MM.1S (cell line): ENCODE results near the gene SNRPD3.
"Not testable (repeated sequence)": the region's sequence is repeated elsewhere in the genome, so short reads cannot be mapped to it uniquely, and the experiment has no call there.

Experiments used
- DNase-seq: peaks from one replicate; pipeline ENCODE4 v3.0.0-alpha.2; 2015
- H2AFZ ChIP-seq: fragments of 300-600 bp; sonication (generic); 2 replicates; pipeline ENCODE4 v1.6.0; 2016; ENCODE audit warnings: antibody characterized with exemption, low read length
- H3F3A ChIP-seq: fragments of 300-600 bp; sonication (generic); 2 replicates; pipeline ENCODE4 v1.6.1; 2016; ENCODE audit warnings: mild to moderate bottlenecking, antibody characterized with exemption, low read length, moderate library complexity, mixed read lengths; ENCODE audit not compliant: insufficient read depth
- H3K27ac ChIP-seq: fragments of 300-600 bp; sonication (generic); 2 replicates; pipeline ENCODE4 v1.5.1; 2016; ENCODE audit warnings: mild to moderate bottlenecking, low read length
- H3K27me3 ChIP-seq: fragments of 300-600 bp; sonication (generic); replicated peaks from 2 replicates; pipeline ENCODE4 v1.6.0; 2016; ENCODE audit warnings: low read length; ENCODE audit not compliant: insufficient read depth
- H3K36me3 ChIP-seq: fragments of 300-600 bp; sonication (generic); replicated peaks from 2 replicates; pipeline ENCODE4 v1.6.1; 2016; ENCODE audit warnings: mild to moderate bottlenecking, low read length, mixed read lengths; ENCODE audit not compliant: insufficient read depth
- H3K4me1 ChIP-seq: fragments of 300-600 bp; sonication (generic); 2 replicates; pipeline ENCODE4 v1.6.1; 2016; ENCODE audit warnings: low read length, mixed read lengths
- H3K4me2 ChIP-seq: fragments of 300-600 bp; sonication (generic); 2 replicates; pipeline ENCODE4 v1.6.0; 2016; ENCODE audit warnings: low read depth, low read length
- H3K4me3 ChIP-seq: fragments of 300-600 bp; sonication (generic); 2 replicates; pipeline ENCODE4 v1.5.1; 2016; ENCODE audit warnings: low read length, mixed read lengths
- H3K79me2 ChIP-seq: fragments of 300-600 bp; sonication (generic); 2 replicates; pipeline ENCODE4 v1.6.1; 2016; ENCODE audit warnings: mixed run types, low read length, mixed read lengths
- H3K9ac ChIP-seq: fragments of 300-600 bp; sonication (generic); 2 replicates; pipeline ENCODE4 v1.6.1; 2016; ENCODE audit warnings: low read length, mixed read lengths
- H3K9me2 ChIP-seq: fragments of 300-600 bp; sonication (generic); replicated peaks from 2 replicates; pipeline ENCODE4 v1.6.1; 2016; ENCODE audit warnings: mild to moderate bottlenecking, low read length, mixed read lengths; ENCODE audit not compliant: insufficient read depth
- H3K9me3 ChIP-seq: fragments of 300-600 bp; sonication (generic); replicated peaks from 2 replicates; pipeline ENCODE4 v1.6.1; 2016; ENCODE audit warnings: mild to moderate bottlenecking, low read length, mixed read lengths; ENCODE audit not compliant: insufficient read depth
- H4K20me1 ChIP-seq: fragments of 300-600 bp; sonication (generic); 2 replicates; pipeline ENCODE4 v1.6.1; 2016; ENCODE audit warnings: mild to moderate bottlenecking, low read length, moderate library complexity, mixed read lengths; ENCODE audit not compliant: insufficient read depth
- EZH2 ChIP-seq: fragments of 300-600 bp; sonication (generic); optimal IDR thresholded peaks from 2 replicates; pipeline ENCODE3; 2017; ENCODE audit warnings: low read depth, mild to moderate bottlenecking, antibody characterized with exemption, low read length, mixed read lengths
- EZH2phosphoT487 ChIP-seq: fragments of 300-600 bp; sonication (generic); IDR thresholded peaks from 2 replicates; pipeline ENCODE4 v1.6.1; 2018; ENCODE audit warnings: antibody characterized with exemption, low read length
- TF ChIP-seq, protein P1 (sequence below): fragments of 300-600 bp; sonication (generic); IDR thresholded peaks from 2 replicates; pipeline ENCODE4 v1.5.1; 2016; ENCODE audit warnings: antibody characterized with exemption, low read length, mixed read lengths

SNRPD3 gene

DNA sequence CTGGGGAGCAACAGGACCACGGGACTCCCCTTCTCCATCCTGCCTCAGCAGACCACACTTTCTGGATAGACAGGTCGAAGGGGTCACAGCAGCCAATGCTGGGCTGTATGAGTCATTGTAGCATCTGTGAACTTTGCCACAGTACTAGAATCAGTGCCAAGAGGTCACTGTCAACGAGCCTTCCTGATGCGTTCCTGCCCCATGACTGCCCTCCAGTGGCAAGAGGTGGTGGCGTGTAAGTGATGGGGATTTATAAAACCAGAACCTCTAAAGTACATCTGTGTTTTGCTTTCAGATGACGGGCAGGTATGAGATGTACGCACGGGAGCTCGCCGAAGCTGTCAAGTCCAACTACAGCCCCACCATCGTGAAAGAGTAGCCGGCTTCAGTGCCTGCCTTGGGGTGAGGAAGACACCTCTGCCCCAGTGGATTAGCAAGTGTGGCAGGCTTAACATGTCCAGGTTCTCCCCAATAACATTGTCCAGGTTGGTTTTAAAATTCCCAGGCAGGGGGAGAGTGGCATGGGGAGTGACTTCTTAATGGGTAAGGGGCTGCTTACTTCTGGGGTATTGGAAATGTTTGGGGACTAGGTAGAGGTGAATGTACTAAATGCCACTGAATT lies 30.3 kb upstream of the SNRPD3 start:
- Histone ChIP-seq H3K9me2 (no peaks in the 10 kb centered on the region), H3K27me3 (no peaks in the 10 kb centered on the region), H3K79me2 (no peaks in the 10 kb centered on the region), H3K4me1 (no peaks in the 10 kb centered on the region), H3K36me3 (no peaks in the 10 kb centered on the region), H3K9ac (no peak overlapping the region), H4K20me1 (no peaks in the 10 kb centered on the region), H3K27ac (no peak overlapping the region), H3K4me2 (peak overlapping the region; percentile 39; the same call in 1 of the 2 replicates), H3K4me3 (no peak overlapping the region), H2AFZ (peak overlapping the region; percentile 42; the same call in 1 of the 2 replicates), H3K9me3 (no peaks in the 10 kb centered on the region), H3F3A (no peaks in the 10 kb centered on the region)
- TF ChIP-seq, protein P1, sequence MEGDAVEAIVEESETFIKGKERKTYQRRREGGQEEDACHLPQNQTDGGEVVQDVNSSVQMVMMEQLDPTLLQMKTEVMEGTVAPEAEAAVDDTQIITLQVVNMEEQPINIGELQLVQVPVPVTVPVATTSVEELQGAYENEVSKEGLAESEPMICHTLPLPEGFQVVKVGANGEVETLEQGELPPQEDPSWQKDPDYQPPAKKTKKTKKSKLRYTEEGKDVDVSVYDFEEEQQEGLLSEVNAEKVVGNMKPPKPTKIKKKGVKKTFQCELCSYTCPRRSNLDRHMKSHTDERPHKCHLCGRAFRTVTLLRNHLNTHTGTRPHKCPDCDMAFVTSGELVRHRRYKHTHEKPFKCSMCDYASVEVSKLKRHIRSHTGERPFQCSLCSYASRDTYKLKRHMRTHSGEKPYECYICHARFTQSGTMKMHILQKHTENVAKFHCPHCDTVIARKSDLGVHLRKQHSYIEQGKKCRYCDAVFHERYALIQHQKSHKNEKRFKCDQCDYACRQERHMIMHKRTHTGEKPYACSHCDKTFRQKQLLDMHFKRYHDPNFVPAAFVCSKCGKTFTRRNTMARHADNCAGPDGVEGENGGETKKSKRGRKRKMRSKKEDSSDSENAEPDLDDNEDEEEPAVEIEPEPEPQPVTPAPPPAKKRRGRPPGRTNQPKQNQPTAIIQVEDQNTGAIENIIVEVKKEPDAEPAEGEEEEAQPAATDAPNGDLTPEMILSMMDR = peak; percentile 93
- TF ChIP-seq EZH2phosphoT487 = no peak
- TF ChIP-seq EZH2 = no peak
- DNase-seq = peak; percentile 86

DNA sequence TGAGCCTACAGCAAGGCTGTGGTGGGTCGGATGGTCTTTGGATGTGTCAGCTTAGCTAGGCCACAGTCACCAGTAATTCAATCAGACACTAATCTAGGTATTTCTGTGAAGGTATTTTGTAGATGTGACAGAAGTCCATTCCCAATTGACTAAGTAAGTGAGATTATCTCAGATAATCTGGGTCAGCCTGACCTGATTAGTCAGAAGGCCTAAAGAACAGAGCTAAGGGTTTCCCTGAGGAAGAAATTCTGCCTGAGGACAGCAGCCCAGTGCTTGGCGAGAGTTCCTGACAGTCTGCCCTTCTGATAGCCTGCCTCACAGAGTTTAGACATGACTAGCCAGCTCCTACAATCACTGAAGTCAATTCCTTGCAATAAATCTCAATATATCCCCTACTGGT lies 29.6 kb upstream of the SNRPD3 start:
- no peak for DNase-seq
- H2AFZ ChIP-seq = no peak overlapping the region
- no peak overlapping the region for H3K4me2 ChIP-seq
- no peaks in the 10 kb centered on the region for H3K4me1 ChIP-seq
- H3K9ac ChIP-seq = no peak overlapping the region
- no peak overlapping the region for H3K27ac ChIP-seq
- H3K9me3 ChIP-seq = no peaks in the 10 kb centered on the region
- no peak overlapping the region for H3K4me3 ChIP-seq
- H4K20me1 ChIP-seq = no peaks in the 10 kb centered on the region
- no peaks in the 10 kb centered on the region for H3K79me2 ChIP-seq
- H3K9me2 ChIP-seq = no peaks in the 10 kb centered on the region
- no peaks in the 10 kb centered on the region for H3K36me3 ChIP-seq
- H3F3A ChIP-seq = no peaks in the 10 kb centered on the region
- no peaks in the 10 kb centered on the region for H3K27me3 ChIP-seq
- TF ChIP-seq, protein P1 = no peak
- no peak for TF ChIP-seq EZH2
- no peak for TF ChIP-seq EZH2phosphoT487

DNA sequence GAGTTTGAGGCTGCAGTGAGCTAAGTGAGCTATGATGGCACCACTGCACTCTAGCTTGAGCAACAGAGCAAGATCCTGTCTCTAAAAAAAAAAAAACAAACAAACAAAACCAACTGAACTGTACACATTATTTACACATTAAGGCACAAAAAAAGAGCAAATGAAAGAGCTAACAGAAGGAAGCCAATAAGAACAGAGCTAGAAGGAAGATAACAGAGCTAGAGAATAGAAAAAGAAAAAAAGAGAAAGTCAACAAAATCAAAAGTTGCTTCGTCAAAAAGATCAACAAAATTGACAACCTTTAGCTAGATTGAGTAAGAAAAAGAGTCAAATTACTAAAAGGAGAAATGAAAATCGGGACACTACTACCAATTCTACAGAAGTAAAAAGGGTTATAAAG lies 25.9 kb upstream of the SNRPD3 start:
- DNase-seq = no peak
- Histone ChIP-seq H3K79me2 (no peaks in the 10 kb centered on the region), H3K36me3 (no peaks in the 10 kb centered on the region), H3F3A (no peaks in the 10 kb centered on the region), H3K27me3 (no peaks in the 10 kb centered on the region), H3K9me3 (no peaks in the 10 kb centered on the region), H3K4me3 (no peak overlapping the region), H3K9me2 (no peaks in the 10 kb centered on the region), H3K27ac (no peak overlapping the region), H3K4me2 (no peak overlapping the region), H3K9ac (no peak overlapping the region), H4K20me1 (no peaks in the 10 kb centered on the region), H2AFZ (no peak overlapping the region), H3K4me1 (no peaks in the 10 kb centered on the region)
- no peak for TF ChIP-seq EZH2
- no peak for TF ChIP-seq EZH2phosphoT487
- TF ChIP-seq, protein P1 = no peak

DNA sequence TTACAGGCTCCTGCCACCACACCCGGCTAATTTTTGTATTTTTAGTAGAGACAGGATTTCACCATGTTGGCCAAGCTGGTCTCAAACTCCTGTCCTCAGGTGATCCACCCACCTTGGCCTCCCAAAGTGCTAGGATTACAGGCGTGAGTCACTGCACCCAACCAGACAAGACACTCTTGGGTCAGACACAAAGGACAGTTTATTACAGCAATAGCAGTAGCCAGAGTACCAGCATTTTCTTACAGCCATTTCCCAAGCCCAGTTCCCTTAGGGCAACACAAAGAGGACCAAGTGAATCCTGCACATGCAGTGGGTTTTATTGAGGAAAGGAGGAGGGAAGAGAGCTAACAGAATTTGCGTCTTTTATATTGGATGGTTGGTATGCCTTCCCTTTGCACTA lies 24.8 kb upstream of the SNRPD3 start:
- not testable (repeated sequence) for H3K9ac ChIP-seq, H3K9me2 ChIP-seq, DNase-seq, H3K27ac ChIP-seq, H3K4me1 ChIP-seq, H3K79me2 ChIP-seq, H3K4me3 ChIP-seq, H3F3A ChIP-seq, H2AFZ ChIP-seq, H3K27me3 ChIP-seq, H3K9me3 ChIP-seq, H3K36me3 ChIP-seq, H3K4me2 ChIP-seq, H4K20me1 ChIP-seq
